ENCODE data around the gene BIVM. TPM values are rescaled to one million over a fixed set of nuclear protein-coding genes. Genes with fewer than 3 reads are reported as not detected.

BIVM gene
- total RNA-seq, 1 donor from 2014 or later: 13.3 TPM

- no peaks in the 10 kb centered on the region for H3K36me3 ChIP-seq (ENCODE audit: insufficient read depth, low read length)
- FAIRE-seq: no peak
- H3K4me2 ChIP-seq (ENCODE audit: low read length): no peak overlapping the region
Measured at GRCh38 chr13:102774591-102775520, 24.1 kb upstream of the BIVM start.

GRCh38 chr13:102776271-102776670 is 22.6 kb upstream of the BIVM start:
- H3K27me3 ChIP-seq (ENCODE audit: insufficient read depth, low read length): no peaks in the 10 kb centered on the region
- H3K4me1 ChIP-seq (ENCODE audit: insufficient read depth, low read length): peaks cover 5% of the 10 kb centered on the region
- Mint-ChIP-seq H3K27ac (ENCODE audit: unreplicated experiment) (no peak overlapping the region), H3K36me3 (ENCODE audit: low read depth, unreplicated experiment) (peaks cover 2% of the 10 kb centered on the region), H3K4me3 (ENCODE audit: unreplicated experiment) (no peak overlapping the region), H3K27me3 (ENCODE audit: low read depth, unreplicated experiment) (peaks cover 2% of the 10 kb centered on the region), H3K4me1 (ENCODE audit: low read depth, unreplicated experiment) (peaks cover 5% of the 10 kb centered on the region), H3K9me3 (ENCODE audit: unreplicated experiment) (peaks cover 3% of the 10 kb centered on the region)
- peaks cover 17% of the 10 kb centered on the region for H3K79me2 ChIP-seq (ENCODE audit: insufficient read depth, low read length)
- DNase-seq (ENCODE audit: low read depth): no peak
- no peak overlapping the region for H3K27ac ChIP-seq (ENCODE audit: low read depth, low read length)
- no peak overlapping the region for H3K4me2 ChIP-seq (ENCODE audit: low read length)
- no peaks in the 10 kb centered on the region for H4K20me1 ChIP-seq (ENCODE audit: insufficient read depth, low read length)
- H2AFZ ChIP-seq (ENCODE audit: low read depth, low read length): no peak overlapping the region
- H3K9me3 ChIP-seq (ENCODE audit: insufficient read depth, low read depth, low read length): no peaks in the 10 kb centered on the region
- TF ChIP-seq CTCF (IDR thresholded peaks at IDR 0.05; ENCODE audit: insufficient read depth, low read depth, low read length) (no peak), EZH2 (IDR thresholded peaks at IDR 0.05; ENCODE audit: insufficient read depth, low read length) (no peak)
- H3K4me3 ChIP-seq (ENCODE audit: insufficient read depth, low read depth, low read length): no peak overlapping the region
- no peaks in the 10 kb centered on the region for H3K36me3 ChIP-seq (ENCODE audit: insufficient read depth, low read length)
- no peak for FAIRE-seq
- H3K9ac ChIP-seq (ENCODE audit: low read length): no peak overlapping the region

More at GRCh38 chr13:102774591-102775520, 24.1 kb upstream of the BIVM start:
- peaks cover 5% of the 10 kb centered on the region for H3K4me1 ChIP-seq (ENCODE audit: insufficient read depth, low read length)
- Mint-ChIP-seq H3K9me3 (ENCODE audit: unreplicated experiment) (peaks cover 3% of the 10 kb centered on the region), H3K4me1 (ENCODE audit: low read depth, unreplicated experiment) (peaks cover 7% of the 10 kb centered on the region), H3K36me3 (ENCODE audit: low read depth, unreplicated experiment) (no peaks in the 10 kb centered on the region), H3K27me3 (ENCODE audit: low read depth, unreplicated experiment) (peaks cover 2% of the 10 kb centered on the region), H3K27ac (ENCODE audit: unreplicated experiment) (peak overlapping the region; percentile 28), H3K4me3 (ENCODE audit: unreplicated experiment) (peak overlapping the region; percentile 87)
- H4K20me1 ChIP-seq (ENCODE audit: insufficient read depth, low read length): no peaks in the 10 kb centered on the region
- H3K9ac ChIP-seq (ENCODE audit: low read length): no peak overlapping the region
- no peak overlapping the region for H2AFZ ChIP-seq (ENCODE audit: low read depth, low read length)
- H3K27me3 ChIP-seq (ENCODE audit: insufficient read depth, low read length): no peaks in the 10 kb centered on the region
- no peak for DNase-seq (ENCODE audit: low read depth)
- H3K9me3 ChIP-seq (ENCODE audit: insufficient read depth, low read depth, low read length): no peaks in the 10 kb centered on the region
- H3K79me2 ChIP-seq (ENCODE audit: insufficient read depth, low read length): peaks cover 17% of the 10 kb centered on the region
- H3K4me3 ChIP-seq (ENCODE audit: insufficient read depth, low read depth, low read length): no peak overlapping the region
- H3K27ac ChIP-seq (ENCODE audit: low read depth, low read length): no peak overlapping the region
- TF ChIP-seq CTCF (IDR thresholded peaks at IDR 0.05; ENCODE audit: insufficient read depth, low read depth, low read length) (no peak), EZH2 (IDR thresholded peaks at IDR 0.05; ENCODE audit: insufficient read depth, low read length) (no peak)

- TF ChIP-seq EZH2 (IDR thresholded peaks at IDR 0.05; ENCODE audit: insufficient read depth, low read length) (no peak), CTCF (IDR thresholded peaks at IDR 0.05; ENCODE audit: insufficient read depth, low read depth, low read length) (no peak)
- Histone ChIP-seq H3K9ac (ENCODE audit: low read length) (no peak overlapping the region), H3K4me1 (ENCODE audit: insufficient read depth, low read length) (peaks cover 5% of the 10 kb centered on the region), H3K27ac (ENCODE audit: low read depth, low read length) (no peak overlapping the region), H3K4me3 (ENCODE audit: insufficient read depth, low read depth, low read length) (no peak overlapping the region), H2AFZ (ENCODE audit: low read depth, low read length) (no peak overlapping the region), H3K36me3 (ENCODE audit: insufficient read depth, low read length) (no peaks in the 10 kb centered on the region), H3K27me3 (ENCODE audit: insufficient read depth, low read length) (no peaks in the 10 kb centered on the region), H3K79me2 (ENCODE audit: insufficient read depth, low read length) (peaks cover 5% of the 10 kb centered on the region), H3K9me3 (ENCODE audit: insufficient read depth, low read depth, low read length) (no peaks in the 10 kb centered on the region), H4K20me1 (ENCODE audit: insufficient read depth, low read length) (no peaks in the 10 kb centered on the region), H3K4me2 (ENCODE audit: low read length) (no peak overlapping the region)
- H3K27ac Mint-ChIP-seq (ENCODE audit: unreplicated experiment): no peak overlapping the region
- no peak overlapping the region for H3K4me3 Mint-ChIP-seq (ENCODE audit: unreplicated experiment)
- peaks cover 1% of the 10 kb centered on the region for H3K27me3 Mint-ChIP-seq (ENCODE audit: low read depth, unreplicated experiment)
- peaks cover 9% of the 10 kb centered on the region for H3K36me3 Mint-ChIP-seq (ENCODE audit: low read depth, unreplicated experiment)
- DNase-seq (ENCODE audit: low read depth) (no peak), FAIRE-seq (no peak)
- peaks cover 10% of the 10 kb centered on the region for H3K9me3 Mint-ChIP-seq (ENCODE audit: unreplicated experiment)
- H3K4me1 Mint-ChIP-seq (ENCODE audit: low read depth, unreplicated experiment): peaks cover 5% of the 10 kb centered on the region
Measured at GRCh38 chr13:102777736-102778135, 21.2 kb upstream of the BIVM start.
